CD8-positive, alpha-beta memory T cell (primary cell): ENCODE measurements around the gene TUBB2B. TPM values are rescaled to one million over a fixed set of nuclear protein-coding genes. Genes with fewer than 3 reads are reported as not detected.

Experiments used
- CTCF ChIA-PET: fragments of 350-600 bp; sonication (Branson Sonifier 250); formaldehyde crosslinking; loops from one replicate; lab custom pipeline; 2021; ENCODE audit warnings: antibody characterized with exemption; lab: Charles Lee
- POLR2A ChIA-PET: fragments of 350-600 bp; sonication (Branson Sonifier 250); formaldehyde crosslinking; loops from one replicate; lab custom pipeline; 2021; ENCODE audit warnings: antibody characterized with exemption; lab: Charles Lee
- DNase-seq, 5 donors: peaks; one replicate each; pipeline versions ENCODE4 v3.0.0 to v3.0.0-alpha.2; 2020 to 2022; ENCODE audit warnings: mixed read lengths in 1 of 5
- H3K27ac ChIP-seq: one replicate; pipeline ENCODE4 v1.7.0; 2013; ENCODE audit warnings: low read depth, mild to moderate bottlenecking, low read length, moderate library complexity
- H3K27me3 ChIP-seq: 2 replicates; pipeline ENCODE4 v1.7.0; 2013; ENCODE audit warnings: low read length, mild to moderate bottlenecking; ENCODE audit not compliant: insufficient read depth, poor library complexity, severe bottlenecking
- H3K36me3 ChIP-seq: 2 replicates; pipeline ENCODE4 v1.7.0; 2013; ENCODE audit warnings: mild to moderate bottlenecking, low read length, moderate library complexity; ENCODE audit not compliant: insufficient read depth
- H3K4me1 ChIP-seq: 2 replicates; pipeline ENCODE4 v1.7.0; 2013; ENCODE audit warnings: mild to moderate bottlenecking, low read length, moderate library complexity; ENCODE audit not compliant: insufficient read depth
- H3K4me3 ChIP-seq: 2 replicates; pipeline ENCODE4 v1.7.0; 2013; ENCODE audit warnings: mild to moderate bottlenecking, low read length
- H3K9me3 ChIP-seq: 2 replicates; pipeline ENCODE4 v1.7.0; 2013; ENCODE audit warnings: mild to moderate bottlenecking, low read length
- H3K27ac Mint-ChIP-seq, 8 donors: one replicate each; pipeline ENCODE4 v1.8.0; 2020 to 2021; ENCODE audit warnings: mixed read lengths in 8 of 8, mild to moderate bottlenecking in 6 of 8, inconsistent platforms in 3 of 8, moderate library complexity in 3 of 8
- H3K27me3 Mint-ChIP-seq, 2 donors: one replicate each; pipeline ENCODE4 v1.8.0; 2020 to 2021; ENCODE audit warnings: mixed read lengths in 2 of 2, mild to moderate bottlenecking in 1 of 2, moderate library complexity in 1 of 2
- H3K36me3 Mint-ChIP-seq, 3 donors: one replicate each; pipeline ENCODE4 v1.8.0; 2020 to 2021; ENCODE audit warnings: mixed read lengths in 3 of 3, inconsistent platforms in 1 of 3, mild to moderate bottlenecking in 1 of 3
- H3K4me1 Mint-ChIP-seq, 3 donors: one replicate each; pipeline ENCODE4 v1.8.0; 2020 to 2021; ENCODE audit warnings: mixed read lengths in 3 of 3, inconsistent platforms in 1 of 3, mild to moderate bottlenecking in 1 of 3
- H3K4me3 Mint-ChIP-seq, 7 donors: one replicate each; pipeline ENCODE4 v1.8.0; 2020 to 2021; ENCODE audit warnings: mixed read lengths in 7 of 7, mild to moderate bottlenecking in 6 of 7, moderate library complexity in 4 of 7, inconsistent platforms in 2 of 7
- H3K9me3 Mint-ChIP-seq, 5 donors: one replicate each; pipeline ENCODE4 v1.8.0; 2020 to 2022; ENCODE audit warnings: mixed read lengths in 5 of 5, mild to moderate bottlenecking in 3 of 5, moderate library complexity in 2 of 5, inconsistent platforms in 1 of 5
- polyA plus RNA-seq: library from polyadenylated mRNA; unstranded; fragments of 300-500 nt; fragmentation: Illumina TruSeq; gene quantifications from one replicate; pipeline ENCODE4 v1.2.3, GENCODE V29; 2021
- total RNA-seq, 2 experiments: library from RNA; stranded (reverse); gene quantifications; one replicate each; pipeline ENCODE4 v1.2.3, GENCODE V29; 2021

Gene TUBB2B
- total and polyA plus RNA-seq, 3 experiments from 2014 or later: 0.13 to 0.59 TPM; not detected in 1

DNA sequence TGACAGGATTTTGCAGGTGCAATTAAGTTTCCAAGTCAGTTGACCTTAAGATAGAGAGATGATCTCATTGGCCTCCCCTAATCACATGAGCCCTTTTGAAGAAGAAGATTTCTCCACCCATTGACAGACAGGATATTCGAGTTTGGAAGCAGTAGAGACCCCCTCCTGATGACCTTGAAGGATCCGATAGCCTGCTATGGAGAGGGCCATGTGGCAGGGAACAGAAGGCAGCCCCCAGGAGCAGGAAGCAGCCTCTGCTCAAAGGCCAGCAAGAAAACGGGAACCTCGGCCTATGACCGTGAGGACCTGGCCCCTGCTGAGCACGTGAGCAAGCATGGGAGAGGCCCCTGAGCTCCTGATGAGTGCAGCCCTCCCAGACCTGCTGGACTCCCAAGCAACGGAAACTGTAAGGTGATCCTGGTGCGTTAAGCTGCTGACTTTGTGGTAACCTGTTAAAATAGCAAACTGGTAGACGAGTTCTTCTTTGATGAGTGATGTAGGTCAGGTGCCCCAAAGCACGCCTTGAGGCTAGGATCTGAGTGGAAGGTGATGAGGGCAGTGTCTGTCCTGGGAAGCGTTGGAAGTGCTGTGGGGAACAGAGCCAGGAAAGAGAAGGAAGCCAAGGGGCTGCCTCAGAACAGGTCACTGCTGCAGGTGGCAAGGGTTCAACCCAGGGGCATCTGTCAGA is 51.6 kb downstream of the TUBB2B start:
- Mint-ChIP-seq H3K4me1 (no peaks in the 10 kb centered on the region), H3K27ac (no peak overlapping the region), H3K9me3 (no peaks in the 10 kb centered on the region), H3K36me3 (no peaks in the 10 kb centered on the region), H3K4me3 (no peak overlapping the region), H3K27me3 (peaks cover 10 to 22% of the 10 kb centered on the region in 2 donors)
- H3K27me3 ChIP-seq: no peaks in the 10 kb centered on the region
- no peaks in the 10 kb centered on the region for H3K36me3 ChIP-seq
- ChIA-PET POLR2A (no interaction called here), CTCF (no interaction called here)
- DNase-seq: no peak
- no peaks in the 10 kb centered on the region for H3K4me1 ChIP-seq
- H3K27ac ChIP-seq: no peak overlapping the region
- no peak overlapping the region for H3K4me3 ChIP-seq
- H3K9me3 ChIP-seq: no peaks in the 10 kb centered on the region

Other genes starting within 250 kb of the TUBB2B start
- 10 to 100 TPM; 15.6 to 18.5 TPM for gene NQO2, start 227.8 kb downstream of the TUBB2B start, total RNA-seq
- gene NQO2, start 227.8 kb downstream of the TUBB2B start, polyA plus RNA-seq: 53.5 TPM
- gene RIPK1, start 159.2 kb downstream of the TUBB2B start, total RNA-seq: 10 to 100 TPM; 21.7 to 22.1 TPM
- 25.1 TPM for gene RIPK1, start 159.2 kb downstream of the TUBB2B start, polyA plus RNA-seq
- gene BPHL, start 108.9 kb downstream of the TUBB2B start, total RNA-seq: 10 to 100 TPM; 10.5 to 10.7 TPM
- 6.5 TPM for gene BPHL, start 108.9 kb downstream of the TUBB2B start, polyA plus RNA-seq
- gene TUBB2A, start 70.1 kb downstream of the TUBB2B start, total RNA-seq: 1 to 10 TPM; 3.5 to 3.9 TPM
- gene TUBB2A, start 70.1 kb downstream of the TUBB2B start, polyA plus RNA-seq: 7.3 TPM
- gene PSMG4, start 31.3 kb upstream of the TUBB2B start, total RNA-seq: 10 to 100 TPM; 24.4 to 25.2 TPM
- 50.4 TPM for gene PSMG4, start 31.3 kb upstream of the TUBB2B start, polyA plus RNA-seq
- gene SLC22A23, start 229.4 kb upstream of the TUBB2B start, total RNA-seq: under 1 TPM; 0.39 to 0.78 TPM
- 0.47 TPM for gene SLC22A23, start 229.4 kb upstream of the TUBB2B start, polyA plus RNA-seq